WTC11 (cell line): ENCODE measurements around the gene DNAH17. TPM values are rescaled to one million over a fixed set of nuclear protein-coding genes. Genes with fewer than 3 reads are reported as not detected.

Source experiments
- ATAC-seq: fragments of 200-7000 bp; cut with Tn5 transposase; 2 replicates; pipeline ENCODE4 v1.10.0; 2021; ENCODE audit warnings: mild to moderate bottlenecking, moderate library complexity
- CTCF ChIA-PET: fragments of 300-600 bp; sonication (Branson Sonifier 250); formaldehyde crosslinking; loops from one replicate; lab custom pipeline; 2021; ENCODE audit warnings: antibody characterized with exemption; lab: Charles Lee
- POLR2A ChIA-PET: fragments of 350-600 bp; sonication (Branson Sonifier 250); formaldehyde crosslinking; loops from one replicate; lab custom pipeline; 2021; ENCODE audit warnings: antibody characterized with exemption; lab: Charles Lee
- DNase-seq: peaks from one replicate; pipeline ENCODE4 v3.0.0; 2021; ENCODE audit warnings: low spot score
- H3K27ac Mint-ChIP-seq: 2 replicates; pipeline ENCODE4 v1.8.0; 2021; ENCODE audit warnings: mixed read lengths
- H3K27me3 Mint-ChIP-seq: 2 replicates; pipeline ENCODE4 v1.8.0; 2021; ENCODE audit warnings: low read depth, mild to moderate bottlenecking, moderate library complexity, mixed read lengths
- H3K36me3 Mint-ChIP-seq: 2 replicates; pipeline ENCODE4 v1.8.0; 2021; ENCODE audit warnings: mixed read lengths
- H3K4me1 Mint-ChIP-seq: 2 replicates; pipeline ENCODE4 v1.8.0; 2022; ENCODE audit warnings: mixed read lengths
- H3K4me3 Mint-ChIP-seq: 2 replicates; pipeline ENCODE4 v1.8.0; 2021; ENCODE audit warnings: mild to moderate bottlenecking, moderate library complexity, mixed read lengths
- H3K9me3 Mint-ChIP-seq: 2 replicates; pipeline ENCODE4 v1.8.0; 2021; ENCODE audit warnings: mixed read lengths
- ATF2 ChIP-seq: sonication (generic); formaldehyde crosslinking; IDR thresholded peaks from 2 replicates; pipeline ENCODE4 v1.8.1; 2022; ENCODE audit warnings: low read depth, missing genetic modification reagents, borderline replicate concordance
- CBFB ChIP-seq: sonication (generic); formaldehyde crosslinking; IDR thresholded peaks from 2 replicates; pipeline ENCODE4 v1.8.1; 2022; ENCODE audit warnings: mild to moderate bottlenecking, low read depth, missing genetic modification reagents
- E2F1 ChIP-seq: sonication (generic); formaldehyde crosslinking; IDR thresholded peaks from 2 replicates; pipeline ENCODE4 v1.8.0; 2022; ENCODE audit warnings: mild to moderate bottlenecking, missing genetic modification reagents
- HMGA2 ChIP-seq: fragments of 250-450 bp; sonication (Bioruptor Pico); IDR thresholded peaks from 2 replicates; pipeline ENCODE4 v1.4.0; 2021; ENCODE audit warnings: mild to moderate bottlenecking, moderate library complexity
- NFYB ChIP-seq: sonication (generic); formaldehyde crosslinking; conservative IDR thresholded peaks from 2 replicates; pipeline ENCODE4 v1.8.0; 2022; ENCODE audit warnings: low read depth, missing genetic modification reagents
- NR3C1 ChIP-seq: sonication (generic); formaldehyde crosslinking; conservative IDR thresholded peaks from 2 replicates; pipeline ENCODE4 v1.8.1; 2023; ENCODE audit warnings: low read depth, mild to moderate bottlenecking, missing genetic modification reagents
- RORB ChIP-seq: fragments of 250-450 bp; sonication (Bioruptor Pico); IDR thresholded peaks from 2 replicates; pipeline ENCODE4 v1.9.0; 2021; ENCODE audit warnings: mild to moderate bottlenecking
- SOX15 ChIP-seq: fragments of 250-450 bp; sonication (Bioruptor Pico); IDR thresholded peaks from 2 replicates; pipeline ENCODE4 v1.9.0; 2021; ENCODE audit warnings: mild to moderate bottlenecking
- ZBTB21 ChIP-seq: sonication (generic); formaldehyde crosslinking; IDR thresholded peaks from 2 replicates; pipeline ENCODE4 v1.8.1; 2023; ENCODE audit warnings: mild to moderate bottlenecking, missing genetic modification reagents, borderline replicate concordance
- ZMAT4 ChIP-seq: fragments of 250-450 bp; sonication (Bioruptor Pico); IDR thresholded peaks from 2 replicates; pipeline ENCODE4 v1.9.0; 2021; ENCODE audit warnings: mild to moderate bottlenecking
- ZNF121 ChIP-seq: sonication (generic); formaldehyde crosslinking; IDR thresholded peaks from 2 replicates; pipeline ENCODE4 v1.8.0; 2023; ENCODE audit warnings: missing genetic modification reagents
- ZNF219 ChIP-seq: sonication (generic); formaldehyde crosslinking; IDR thresholded peaks from 2 replicates; pipeline ENCODE4 v1.8.0; 2023; ENCODE audit warnings: missing genetic modification reagents, mild to moderate bottlenecking, borderline replicate concordance
- ZNF281 ChIP-seq: sonication (generic); formaldehyde crosslinking; IDR thresholded peaks from 2 replicates; pipeline ENCODE4 v1.8.0; 2023; ENCODE audit warnings: mild to moderate bottlenecking, missing genetic modification reagents
- ZNF423 ChIP-seq: fragments of 250-450 bp; sonication (Bioruptor Pico); IDR thresholded peaks from 2 replicates; pipeline ENCODE4 v2.1.2; 2022; ENCODE audit warnings: mild to moderate bottlenecking, moderate library complexity
- ZNF425 ChIP-seq: fragments of 250-450 bp; sonication (Bioruptor Pico); conservative IDR thresholded peaks from 2 replicates; pipeline ENCODE4 v1.9.0; 2021; ENCODE audit warnings: mild to moderate bottlenecking
- total RNA-seq: library from RNA; stranded (reverse); gene quantifications from 3 replicates; pipeline ENCODE4 v1.2.3, GENCODE V29; 2021

DNAH17 gene
- total RNA-seq, 1 experiment from 2014 or later: 0.87 TPM

GRCh38 chr17:78454346-78454745 lies 122.8 kb downstream of the DNAH17 start:
- Mint-ChIP-seq H3K4me1 (no peaks in the 10 kb centered on the region), H3K27me3 (no peaks in the 10 kb centered on the region), H3K36me3 (no peaks in the 10 kb centered on the region), H3K9me3 (no peaks in the 10 kb centered on the region), H3K27ac (peak overlapping the region; percentile 53; the same call in 1 of the 2 replicates), H3K4me3 (no peak overlapping the region)
- ChIA-PET CTCF (no interaction called here), POLR2A (no interaction called here)
- TF ChIP-seq ZBTB21 (CRISPR knock-in tag) (no peak), ZNF423 (CRISPR knock-in tag) (no peak), NR3C1 (no peak), ATF2 (CRISPR knock-in tag) (no peak), ZNF219 (CRISPR knock-in tag) (no peak), SOX15 (CRISPR knock-in tag) (no peak), ZNF121 (CRISPR knock-in tag) (no peak), ZNF281 (CRISPR knock-in tag) (no peak), HMGA2 (no peak), NFYB (no peak), E2F1 (CRISPR knock-in tag) (no peak), ZMAT4 (CRISPR knock-in tag) (no peak), ZNF425 (CRISPR knock-in tag) (no peak), RORB (CRISPR knock-in tag) (no peak)
- DNase-seq: no peak
- ATAC-seq: no peak

GRCh38 chr17:78451753-78452152 lies 125.4 kb downstream of the DNAH17 start:
- DNase-seq (no peak), ATAC-seq (no peak)
- H3K27ac Mint-ChIP-seq: peak overlapping the region; percentile 36; the same call in 1 of the 2 replicates
- H3K27me3 Mint-ChIP-seq: no peaks in the 10 kb centered on the region
- no peak overlapping the region for H3K4me3 Mint-ChIP-seq
- peaks cover 5% of the 10 kb centered on the region; the same call in 1 of the 2 replicates for H3K36me3 Mint-ChIP-seq
- POLR2A ChIA-PET: no interaction called here
- CTCF ChIA-PET: interaction anchor here (1.3 to 1.7 kb wide), 2 partner anchors 30 to 45 kb away, joined by 3 to 6 read pairs; no protein-coding TSS in a partner anchor
- no peaks in the 10 kb centered on the region for H3K4me1 Mint-ChIP-seq
- TF ChIP-seq CBFB (no peak), NR3C1 (no peak), ZNF281 (CRISPR knock-in tag) (no peak)
- H3K9me3 Mint-ChIP-seq: peaks cover 10% of the 10 kb centered on the region
